NB4 (cell line): ENCODE data around the gene ZNF652.

Source experiments
- DNase-seq: peaks from one replicate; pipeline ENCODE4 v3.0.0; 2010; ENCODE audit warnings: low read depth
- H3K4me3 ChIP-seq: one replicate; pipeline ENCODE4 v1.5.1; 2011; ENCODE audit warnings: mild to moderate bottlenecking, low read depth, low read length, moderate library complexity
- CTCF ChIP-seq: IDR thresholded peaks from one replicate; pipeline ENCODE4 v1.5.1; 2012; ENCODE audit warnings: low read depth, low read length
- MAX ChIP-seq: IDR thresholded peaks from 2 replicates; pipeline ENCODE4 v1.6.1; 2011; ENCODE audit warnings: low read depth, low read length
- MYC ChIP-seq: IDR thresholded peaks from 2 replicates; pipeline ENCODE4 v1.6.1; 2011; ENCODE audit warnings: low read depth, low read length
- POLR2A ChIP-seq: IDR thresholded peaks from 2 replicates; pipeline ENCODE4 v1.6.1; 2011; ENCODE audit warnings: mild to moderate bottlenecking; ENCODE audit not compliant: insufficient read length; ENCODE audit errors: extremely low read depth

ZNF652 gene

GRCh38 chr17:49364119-49364518 is 2.1 kb upstream of the ZNF652 start:
- no peak for DNase-seq
- TF ChIP-seq MYC (no peak), POLR2A (no peak), CTCF (no peak), MAX (no peak)
- H3K4me3 ChIP-seq, result no peak overlapping the region

DNA sequence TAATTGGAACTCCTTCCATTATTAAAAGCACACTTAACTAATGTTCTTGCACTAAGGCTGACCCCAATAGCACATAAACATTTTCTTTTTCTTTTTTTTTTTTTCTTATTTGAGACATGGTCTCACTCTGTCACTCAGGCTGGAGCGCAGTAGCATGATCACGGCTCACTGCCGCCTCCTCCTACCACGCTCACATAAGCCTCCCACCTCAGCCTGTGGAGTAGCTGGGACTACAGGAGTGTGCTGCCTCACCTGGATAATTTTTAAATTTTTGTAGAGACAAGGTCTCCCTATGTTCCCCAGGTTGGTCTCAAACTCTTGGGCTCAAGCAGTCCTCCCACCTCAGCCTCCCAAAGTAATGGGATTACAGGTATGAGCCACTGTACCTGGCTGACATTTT is 1.2 kb upstream of the ZNF652 start:
- no peak for TF ChIP-seq MYC
- no peak for TF ChIP-seq MAX
- TF ChIP-seq POLR2A, result no peak
- TF ChIP-seq CTCF, result no peak
- no peak for DNase-seq
- no peak overlapping the region for H3K4me3 ChIP-seq

DNA sequence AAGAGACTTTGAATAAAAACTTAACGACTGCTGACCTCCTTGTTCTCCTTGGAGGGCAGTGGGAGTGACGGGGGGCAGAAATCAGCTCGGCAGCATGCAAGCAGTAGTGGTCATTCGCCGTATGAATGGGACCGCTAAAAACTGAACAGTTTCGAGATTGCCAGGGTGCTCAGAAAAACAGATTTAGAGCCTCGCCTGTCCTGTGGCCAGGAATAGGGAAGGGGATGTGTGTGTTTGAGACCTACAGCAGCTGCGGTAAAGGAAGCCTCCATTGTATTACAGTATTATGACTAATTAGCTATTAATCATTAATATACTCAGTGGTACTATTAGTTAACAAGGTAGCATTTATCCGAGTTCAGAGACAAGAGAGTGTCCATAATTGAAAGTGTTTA is 670 bp upstream of the ZNF652 start:
- TF ChIP-seq MAX, result no peak
- no peak for TF ChIP-seq CTCF
- no peak for TF ChIP-seq MYC
- no peak for TF ChIP-seq POLR2A
- H3K4me3 ChIP-seq, result peak overlapping the region; percentile 46
- DNase-seq, result no peak

- peak overlapping the region; percentile 66 for H3K4me3 ChIP-seq
- DNase-seq, result peak; percentile 97
- TF ChIP-seq MAX (0 out of 2 replicates have a peak, but pooled peaks have one; percentile 12), POLR2A (no peak), MYC (peak; percentile 5; the same call in 1 of the 2 replicates)
Observed at GRCh38 chr17:49361129-49361901, 735 bp downstream of the ZNF652 start.

GRCh38 chr17:49360796-49361128 is 1.3 kb downstream of the ZNF652 start:
- no peak for DNase-seq

More at GRCh38 chr17:49360796-49361128, 1.3 kb downstream of the ZNF652 start:
- H3K4me3 ChIP-seq, result peak overlapping the region; percentile 66
- TF ChIP-seq POLR2A (no peak), MYC (peak; percentile 15), CTCF (no peak), MAX (no peak)
